GM11168 (cell line): Measurements from ENCODE around the gene C3orf33.

Experiments
- in situ Hi-C: fragments of 300-500 bp; cut with MboI; formaldehyde crosslinking; loops from one replicate; pipeline ENCODE4 v1.12.0; 2022; ENCODE audit warnings: low sequenced_read_pairs; ENCODE audit not compliant: unreplicated experiment

C3orf33 gene

DNA sequence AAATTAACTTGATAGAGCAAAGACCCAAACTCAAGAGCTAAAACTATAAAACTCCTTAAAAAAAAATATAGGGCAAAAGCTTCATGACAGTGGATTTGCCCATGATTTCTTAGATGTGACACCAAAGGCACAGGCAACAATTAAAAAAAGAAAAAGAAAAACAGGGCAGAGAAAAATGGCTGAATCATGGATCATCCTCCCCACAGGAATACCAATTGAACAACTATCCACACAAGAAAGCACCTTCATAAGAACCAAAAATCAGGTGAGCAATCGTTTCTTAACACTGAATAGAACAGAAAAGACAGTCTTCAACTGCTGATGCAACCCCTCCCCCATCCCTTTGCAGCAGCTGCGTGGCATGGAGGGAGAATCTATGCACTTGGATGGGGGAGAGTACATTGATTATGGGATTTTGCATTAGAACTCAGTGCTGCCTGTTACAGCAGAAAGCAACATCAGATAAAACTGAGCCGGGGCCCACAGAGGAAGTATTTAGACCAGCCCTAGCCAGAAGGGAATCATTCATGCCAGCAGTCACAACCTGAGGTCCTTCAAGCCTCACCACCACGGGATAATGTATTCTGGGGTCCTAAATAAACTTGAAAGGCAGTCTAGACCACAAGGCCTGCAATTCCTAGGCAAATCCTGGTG lies 15.7 kb downstream of the C3orf33 start:
- in situ Hi-C loops = no loop called here

DNA sequence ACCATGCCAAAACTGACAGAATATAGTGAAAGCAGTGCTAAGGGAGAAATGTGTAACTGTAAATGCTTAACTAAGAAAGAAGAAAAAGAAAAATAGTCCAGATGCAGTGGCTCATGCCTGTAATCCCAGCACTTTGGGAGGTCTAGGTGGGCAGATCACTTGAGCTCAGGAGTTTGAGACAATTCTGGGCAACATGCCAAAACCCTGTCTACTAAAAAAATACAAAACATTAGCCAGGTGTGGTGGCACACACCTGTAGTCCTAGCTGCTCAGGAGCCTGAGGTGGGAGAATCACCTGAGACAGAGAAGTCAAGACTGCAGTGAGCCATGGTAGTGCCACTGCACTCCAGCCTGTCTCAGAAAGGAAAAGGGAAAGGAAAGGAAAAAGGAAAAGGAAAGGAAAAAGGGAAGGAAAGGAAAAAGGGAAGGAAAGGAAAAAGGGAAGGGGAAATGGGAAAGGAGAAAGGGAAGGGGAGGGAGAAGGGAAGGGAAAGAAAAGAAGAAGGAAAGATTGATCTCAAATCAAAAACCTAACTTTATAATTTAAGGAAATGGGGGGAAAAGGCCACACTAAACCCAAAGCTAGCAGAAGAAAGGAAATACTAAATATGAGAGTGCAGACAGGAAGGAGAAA lies 20.3 kb downstream of the C3orf33 start:
- in situ Hi-C loops = no loop called here

DNA sequence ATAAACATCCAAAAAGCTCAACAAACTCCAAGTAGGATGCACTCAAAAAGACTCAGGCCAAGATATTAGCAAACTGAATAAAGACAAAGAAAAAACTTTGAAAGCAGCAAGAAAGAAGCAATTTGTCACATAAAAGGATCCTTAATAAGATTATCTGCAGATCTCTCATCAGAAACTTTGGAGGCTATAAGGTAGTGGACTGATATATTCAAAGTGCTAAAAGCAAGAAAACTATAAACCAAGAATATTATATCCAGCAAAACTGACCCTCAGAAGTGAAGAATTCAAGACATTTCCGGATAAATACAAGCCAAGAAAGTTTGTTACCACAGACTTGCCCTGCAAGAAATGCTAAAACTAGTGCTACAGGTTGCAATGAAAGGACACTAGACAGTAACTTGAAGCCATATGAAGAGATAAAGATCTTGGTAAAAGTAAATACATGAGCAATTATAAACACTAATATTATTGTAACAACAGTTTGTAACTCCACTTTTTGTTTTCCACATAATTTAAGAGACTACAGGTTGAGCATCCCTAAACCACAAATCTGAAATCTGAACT lies 23.6 kb downstream of the C3orf33 start:
- in situ Hi-C loops = no loop called here

DNA sequence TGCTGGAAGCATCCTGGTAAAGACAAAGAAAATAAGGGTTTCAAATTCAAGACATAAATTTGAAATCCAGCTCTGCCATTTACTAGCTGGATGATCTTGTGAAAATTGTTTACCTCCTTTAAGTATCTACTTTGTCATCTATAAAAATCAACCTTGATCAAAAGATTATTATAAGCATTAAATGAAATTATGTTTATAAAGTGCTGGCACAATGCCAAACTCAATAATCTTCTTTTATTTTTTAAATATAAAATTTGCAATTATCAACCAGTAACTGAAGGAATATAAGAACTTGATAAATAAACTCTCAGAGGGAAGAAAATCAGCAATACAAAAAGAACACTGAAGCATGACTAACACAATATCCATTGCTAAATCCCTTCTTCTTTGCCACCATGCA lies 25.8 kb downstream of the C3orf33 start:
- in situ Hi-C loops = no loop called here

DNA sequence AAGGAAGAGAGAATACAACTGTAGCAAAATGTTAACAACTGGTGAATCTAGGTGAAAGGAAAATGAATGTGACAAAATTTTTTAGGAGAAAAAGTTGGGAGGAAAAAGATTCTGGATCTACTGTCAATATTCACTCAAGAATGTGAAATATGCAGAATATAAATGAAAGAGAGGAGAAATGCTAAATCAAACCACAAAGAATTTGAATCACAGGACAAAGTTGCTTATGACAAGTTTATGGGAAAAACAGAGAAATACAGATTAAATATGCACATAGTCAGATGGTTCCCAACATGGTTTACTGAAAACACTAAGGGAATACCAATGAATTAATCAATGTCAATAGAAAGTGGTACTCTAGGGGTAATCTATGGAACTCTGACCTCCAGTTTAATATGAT lies 27.6 kb downstream of the C3orf33 start:
- in situ Hi-C loops = no loop called here

DNA sequence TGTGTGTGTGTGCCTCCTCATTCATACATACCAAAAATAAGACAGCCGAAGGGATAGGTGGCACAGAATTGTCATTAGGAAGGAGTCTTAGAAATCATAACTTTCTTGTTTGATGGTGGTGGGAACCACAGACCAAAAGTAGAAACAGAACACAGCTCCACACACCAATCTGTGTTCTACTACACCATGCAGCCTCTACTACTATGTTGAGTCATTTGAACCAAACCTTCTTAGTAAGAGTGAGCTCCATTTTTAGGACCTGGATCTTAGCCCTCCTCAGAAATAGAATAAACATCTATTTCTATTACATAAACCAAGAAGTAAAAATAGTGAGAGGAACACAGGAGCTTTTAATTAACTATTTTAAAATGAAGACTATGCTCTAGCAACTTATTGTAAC lies 33.3 kb downstream of the C3orf33 start:
- in situ Hi-C loops = no loop called here

DNA sequence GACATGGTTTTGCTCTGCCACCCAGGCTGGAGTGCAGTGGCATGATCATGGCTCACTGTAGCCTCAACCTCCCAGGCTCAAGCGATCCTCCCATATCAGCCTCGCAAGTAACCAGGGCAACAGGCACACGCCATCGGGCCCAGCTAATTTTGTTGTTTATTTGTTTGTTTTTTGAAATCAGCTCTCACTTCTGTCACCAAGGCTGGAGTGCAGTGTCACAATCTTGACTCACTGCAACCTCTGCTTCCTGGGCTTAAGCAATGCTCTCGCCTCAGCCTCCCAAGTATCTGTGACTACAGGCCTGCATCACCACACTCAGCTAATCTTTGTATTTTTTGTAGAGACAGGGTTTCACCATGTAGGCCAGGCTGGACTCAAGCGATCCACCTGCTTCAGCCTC lies 35.0 kb downstream of the C3orf33 start:
- in situ Hi-C loops = no loop called here

DNA sequence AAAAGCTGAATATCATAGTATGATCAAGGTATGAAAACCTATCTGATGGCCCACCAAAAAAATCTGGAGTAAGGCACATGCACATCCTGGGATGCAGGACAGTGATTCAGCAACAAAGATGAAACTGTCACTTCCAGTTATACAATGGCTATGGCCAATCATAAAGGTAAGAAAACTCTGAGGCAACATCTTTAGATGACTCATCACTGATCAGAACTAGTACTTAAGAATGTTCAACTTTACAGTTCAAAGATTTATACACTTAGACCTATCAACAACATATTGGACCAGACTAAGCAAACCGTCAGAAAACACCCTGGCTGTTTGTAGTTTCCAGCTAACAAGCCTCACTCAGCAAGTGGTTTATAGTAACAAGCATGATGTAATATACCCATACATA lies 39.9 kb downstream of the C3orf33 start:
- in situ Hi-C loops = no loop called here

DNA sequence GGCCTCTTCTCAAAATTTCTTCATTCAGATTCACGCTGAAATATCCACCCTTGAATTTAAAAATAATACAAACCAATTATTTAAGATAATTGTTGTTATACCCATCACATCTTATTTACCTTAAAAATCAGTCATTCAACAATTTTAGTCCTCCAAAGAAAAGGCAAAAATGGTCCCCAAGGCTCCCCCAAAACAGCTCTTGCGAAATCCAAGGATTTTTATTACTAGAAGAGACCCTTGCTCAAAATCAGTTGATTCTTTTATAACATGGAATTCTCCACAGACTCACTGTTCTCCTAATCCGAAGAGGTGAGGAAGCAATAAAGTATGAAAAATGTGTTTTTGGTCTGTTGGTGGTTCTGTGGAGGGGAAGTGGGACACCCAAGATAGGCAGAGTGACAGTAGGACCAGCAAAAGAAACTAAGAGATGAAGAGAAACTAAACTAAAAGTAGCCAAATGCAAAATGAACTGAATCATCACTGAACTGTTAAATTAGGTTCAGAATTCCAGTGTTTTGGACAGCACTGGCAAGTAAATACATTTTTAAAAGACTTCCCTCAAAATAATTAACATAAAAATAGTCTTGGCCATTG lies 42.1 kb downstream of the C3orf33 start:
- in situ Hi-C loops = no loop called here

DNA sequence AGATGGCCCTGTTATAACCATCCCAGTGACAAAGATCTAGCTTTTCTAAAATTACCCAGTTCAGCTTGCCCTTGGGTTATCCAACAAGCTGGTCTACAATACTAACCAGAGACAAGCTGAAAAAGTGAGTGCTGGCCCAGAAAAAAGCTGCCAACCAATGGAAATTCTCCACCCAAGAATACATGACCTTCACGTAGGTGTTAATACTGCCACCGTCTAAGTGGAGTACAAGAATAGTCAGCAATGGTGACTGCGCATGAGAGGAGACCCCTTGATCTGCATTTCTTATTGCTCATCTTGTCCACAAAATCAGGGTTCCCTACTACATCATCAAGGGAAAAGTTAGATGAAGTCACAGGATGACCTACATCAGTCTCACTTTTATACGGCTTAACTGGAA lies 45.4 kb downstream of the C3orf33 start:
- in situ Hi-C loops = no loop called here

DNA sequence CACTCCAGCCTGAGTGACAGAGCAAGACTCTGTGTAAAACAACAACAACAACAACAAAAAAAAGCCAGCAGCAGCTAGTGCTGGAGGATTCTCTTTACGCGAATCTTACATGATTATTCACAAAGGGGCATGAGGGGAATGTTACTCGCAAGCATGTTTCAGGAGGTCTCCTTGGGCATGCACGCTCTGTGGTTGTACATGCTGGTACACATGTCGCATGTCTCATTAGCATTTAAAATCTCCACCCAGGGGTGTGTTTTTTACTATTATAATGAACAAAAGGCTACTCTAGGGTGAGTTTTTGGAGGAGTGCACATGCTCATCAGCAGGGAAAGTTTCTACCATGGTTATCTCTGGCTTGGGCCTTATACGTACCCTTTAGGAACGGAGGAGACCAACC lies 48.5 kb downstream of the C3orf33 start:
- in situ Hi-C loops = no loop called here

DNA sequence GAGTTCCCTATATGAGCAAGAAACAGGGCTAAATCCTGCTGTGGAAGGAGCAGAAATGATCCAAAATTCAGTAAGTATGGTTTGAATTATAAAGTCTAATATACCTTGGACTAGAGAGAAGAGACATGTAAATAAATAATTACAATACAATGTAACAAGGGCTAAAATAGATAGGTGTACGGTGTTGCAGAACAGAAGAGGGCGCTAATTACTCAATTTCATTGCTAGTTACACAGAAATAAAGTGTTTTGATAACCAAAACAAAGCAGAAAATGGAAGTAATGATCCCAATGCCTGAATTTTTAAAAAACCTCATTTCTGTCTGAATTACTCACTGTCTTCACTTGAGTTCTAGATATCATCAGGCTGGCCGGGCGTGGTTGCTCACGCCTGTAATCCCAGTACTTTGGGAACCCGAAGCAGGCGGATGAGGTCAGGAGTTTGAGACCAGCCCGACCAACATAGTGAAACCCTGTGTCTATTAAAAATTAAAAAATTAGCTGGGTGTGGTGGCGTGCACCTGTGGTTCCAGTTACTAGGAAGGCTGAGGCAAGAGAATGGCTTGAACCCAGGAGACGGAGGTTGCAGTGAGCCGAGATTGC lies 52.9 kb downstream of the C3orf33 start:
- in situ Hi-C loops = no loop called here

DNA sequence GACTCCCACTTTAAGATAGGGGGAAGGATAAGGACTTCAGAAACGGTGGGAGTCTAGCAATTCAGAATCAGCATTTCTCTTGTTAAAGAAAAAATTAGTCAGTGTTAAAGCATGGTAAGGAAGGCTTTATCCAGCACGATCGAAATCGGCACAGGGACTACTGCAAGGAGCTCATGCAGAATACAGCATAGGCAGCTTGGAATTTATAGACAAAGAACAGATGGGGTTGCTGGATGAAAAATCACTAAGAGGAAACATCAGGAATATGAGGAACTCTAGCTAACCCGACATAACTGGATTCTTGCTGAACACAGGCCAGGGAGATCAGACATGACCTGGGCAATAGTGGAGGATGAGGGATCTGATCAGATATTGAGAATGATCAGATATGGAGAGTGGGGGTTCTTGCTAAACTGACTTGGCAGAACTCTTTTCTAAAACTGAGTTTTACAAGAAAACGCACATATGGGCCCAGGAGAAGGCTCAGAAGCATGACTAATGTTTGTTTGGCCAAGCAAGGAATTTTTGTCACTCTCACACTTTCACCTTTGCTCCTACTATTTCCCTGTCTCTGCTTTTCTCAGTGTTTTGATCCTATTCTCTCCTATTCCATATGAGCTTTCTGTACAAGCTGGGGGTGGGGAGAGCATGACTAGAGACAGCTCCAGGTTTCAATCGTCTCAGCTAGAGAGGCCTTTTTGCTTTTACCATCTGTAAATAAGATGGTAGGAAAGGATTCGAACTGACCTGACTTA lies 57.3 kb downstream of the C3orf33 start:
- in situ Hi-C loops = no loop called here

DNA sequence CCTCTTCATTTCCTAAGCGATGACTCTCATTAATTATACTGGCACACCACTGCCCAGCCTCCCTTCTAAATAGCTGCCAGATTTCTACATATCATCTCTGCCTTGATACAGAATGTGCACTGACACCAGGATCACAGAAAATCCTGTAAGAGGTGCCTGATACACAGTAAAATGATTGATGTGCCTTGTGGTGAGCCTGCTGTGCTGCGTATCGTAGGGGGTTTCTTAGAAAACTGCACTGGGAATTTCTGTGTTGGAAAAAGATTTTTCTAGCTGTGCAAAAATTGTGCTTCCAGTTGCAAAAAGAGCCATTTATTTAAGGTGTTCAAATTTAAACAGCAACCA lies 58.2 kb downstream of the C3orf33 start:
- in situ Hi-C loops = no loop called here

DNA sequence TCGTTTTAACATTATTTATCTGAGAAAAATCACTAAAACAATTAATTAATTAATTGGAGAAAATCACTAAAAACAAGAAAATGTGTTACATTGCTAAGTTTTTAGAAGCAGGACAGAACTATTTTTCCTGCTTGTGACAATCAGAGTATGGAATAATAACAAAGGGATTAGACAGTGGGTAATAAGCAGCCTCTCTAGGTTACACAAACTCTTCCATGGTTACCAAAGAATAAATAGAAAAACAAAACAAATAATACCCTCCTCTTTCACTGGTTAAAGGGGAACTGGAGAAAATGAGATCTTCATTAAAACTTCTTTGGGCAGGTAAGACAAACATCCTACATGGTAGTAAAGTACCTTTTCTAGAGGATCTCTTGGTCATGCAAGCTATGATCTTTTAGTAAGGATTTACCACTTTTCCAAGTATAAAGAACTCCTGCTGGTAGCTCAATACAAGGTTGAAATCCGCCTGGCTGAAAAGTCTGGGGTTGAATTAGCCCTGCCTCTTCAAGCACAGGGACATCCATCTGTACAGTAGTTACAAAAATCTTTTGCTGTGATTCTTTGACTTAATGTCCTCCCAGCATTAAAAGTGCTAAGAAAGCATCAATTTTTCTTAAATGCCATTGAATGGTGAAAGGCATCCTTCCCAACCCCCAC lies 58.7 kb downstream of the C3orf33 start:
- in situ Hi-C loops = no loop called here

DNA sequence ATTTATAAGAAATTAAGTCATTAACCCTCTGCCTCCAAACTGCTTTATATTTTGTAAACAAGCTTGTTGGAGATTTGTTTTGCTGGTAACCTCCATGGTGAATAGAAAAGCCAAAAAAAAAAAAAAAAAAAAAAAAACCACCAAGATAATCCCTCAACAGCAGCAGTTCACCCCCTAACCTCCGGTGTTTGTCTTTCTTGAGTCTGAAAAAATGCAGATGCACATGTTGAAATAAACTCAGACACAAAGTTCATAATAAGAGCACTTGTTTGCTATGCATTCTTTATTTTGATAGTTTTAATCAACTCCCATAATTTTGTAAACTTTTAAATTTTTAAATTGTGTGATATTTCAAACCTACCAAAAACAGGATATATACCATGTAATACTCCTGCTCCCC lies 59.4 kb downstream of the C3orf33 start:
- in situ Hi-C loops = no loop called here

DNA sequence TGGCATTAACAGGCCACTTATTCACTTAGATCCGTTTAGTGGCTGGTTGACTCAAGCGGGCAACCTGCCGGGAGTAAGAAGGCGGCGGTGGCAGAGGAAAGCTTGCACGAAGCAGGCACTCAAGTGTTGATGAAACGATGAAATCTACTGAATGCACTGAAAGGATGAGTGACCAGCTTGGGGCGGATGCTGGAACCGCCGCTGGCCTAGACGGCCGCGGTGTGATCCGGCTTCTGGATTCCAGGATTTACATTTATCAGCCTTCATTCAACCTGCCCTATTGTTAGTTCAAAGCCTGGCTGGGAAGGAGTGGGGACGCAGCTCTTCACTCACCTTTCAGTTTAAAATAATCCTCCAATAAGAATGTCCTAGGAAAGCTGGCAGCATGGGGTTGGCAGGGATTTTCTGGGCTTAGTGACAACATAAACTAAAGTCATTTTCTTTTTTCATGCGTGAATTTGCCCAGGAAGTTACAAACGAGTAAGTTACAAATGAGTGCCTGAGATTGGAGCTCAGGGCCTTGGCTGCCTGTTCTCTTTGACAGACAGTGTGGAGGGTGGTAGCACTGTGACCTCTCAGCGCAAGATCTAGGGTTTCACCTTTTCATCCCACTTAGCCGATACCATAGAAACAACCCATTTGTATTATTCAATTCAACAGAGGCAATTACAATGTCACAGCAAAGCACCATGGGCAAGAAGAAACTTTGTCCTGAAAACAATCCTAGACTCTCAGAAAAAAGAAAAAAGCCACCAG lies 60.1 kb downstream of the C3orf33 start:
- in situ Hi-C loops = no loop called here

DNA sequence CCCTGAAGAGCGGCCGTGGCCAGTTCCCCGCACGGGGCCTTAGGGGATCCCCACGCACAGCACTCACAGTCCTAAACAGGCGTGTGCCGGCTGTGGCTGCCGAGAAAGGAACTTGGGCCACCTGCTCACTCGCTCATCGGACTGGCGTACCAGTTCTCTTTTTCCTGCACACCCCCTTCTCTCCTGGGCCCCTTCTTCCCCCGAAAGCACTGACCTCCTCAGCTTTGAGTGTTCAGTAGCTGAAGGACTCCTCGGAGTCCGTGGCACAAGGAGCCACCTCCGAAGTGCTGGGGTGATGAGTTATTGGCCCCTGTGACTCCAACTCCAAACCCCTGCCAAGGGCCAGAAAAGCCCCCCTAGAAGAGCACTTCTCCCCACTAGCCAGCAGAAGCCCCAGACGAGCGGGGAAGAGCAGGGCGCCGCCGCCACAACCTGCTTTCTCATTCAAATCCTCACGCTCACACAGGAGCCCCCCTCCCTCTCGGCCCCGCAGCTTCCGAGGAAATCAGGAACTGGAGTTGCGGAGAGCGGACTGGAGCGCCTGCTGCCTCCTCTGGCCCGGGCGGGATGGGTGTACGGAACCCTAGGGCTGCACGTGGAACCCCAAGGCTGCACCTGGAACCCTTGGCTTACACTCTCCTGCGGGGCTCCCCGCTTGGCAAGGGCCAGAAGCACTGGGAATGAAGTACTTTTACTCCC lies 61.3 kb downstream of the C3orf33 start, which contains the start of gene PLCH1:
PLCH1 (minus strand) TSS at position 446 of the 699 bp plus-strand sequence. CDS start 40,847 bp downstream, outside the sequence.
- in situ Hi-C loops = no loop called here
